Measurements from ENCODE around the gene CTBP2.

The CTBP2 gene

DNA sequence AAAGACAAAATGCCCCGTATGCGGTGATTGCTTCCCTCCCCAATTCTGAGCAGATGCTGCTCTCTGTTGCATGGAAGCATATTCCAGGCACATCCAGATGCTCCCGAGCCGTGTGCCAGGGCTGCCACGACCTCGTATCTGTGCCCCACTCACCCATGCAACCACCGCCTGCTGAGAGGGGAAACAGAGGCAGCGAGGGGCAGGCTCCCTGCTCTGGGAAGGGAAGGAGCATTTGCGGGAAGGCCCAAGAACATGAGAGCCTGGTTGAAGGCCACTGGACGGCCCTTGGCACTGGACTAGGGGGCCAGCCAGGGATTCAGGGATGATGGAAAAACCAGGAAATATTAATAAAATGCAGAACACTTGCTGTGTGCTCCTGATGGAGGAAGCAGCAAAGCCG is 89.4 kb downstream of the CTBP2 start:
- TF ChIP-seq RAD21 (IDR thresholded peaks at IDR 0.05; ENCODE audit: low read depth) = no peak
- TF ChIP-seq USF1 (IDR thresholded peaks at IDR 0.05) = no peak
- TF ChIP-seq EGR1 (IDR thresholded peaks at IDR 0.05) = no peak
- TF ChIP-seq CEBPB (IDR thresholded peaks at IDR 0.05) = no peak
- TF ChIP-seq MAX (IDR thresholded peaks at IDR 0.05) = no peak

GRCh38 chr10:125068406-125068805 is 92.0 kb downstream of the CTBP2 start:
- TF ChIP-seq EGR1 (IDR thresholded peaks at IDR 0.05) (no peak), EP300 (IDR thresholded peaks at IDR 0.05; ENCODE audit: borderline replicate concordance) (no peak), MAX (IDR thresholded peaks at IDR 0.05) (no peak), RAD21 (IDR thresholded peaks at IDR 0.05; ENCODE audit: low read depth) (no peak), TEAD4 (IDR thresholded peaks at IDR 0.05) (no peak)

- TF ChIP-seq YY1 (IDR thresholded peaks at IDR 0.05; ENCODE audit: low read depth) (no peak), EP300 (IDR thresholded peaks at IDR 0.05; ENCODE audit: borderline replicate concordance) (no peak), TEAD4 (IDR thresholded peaks at IDR 0.05) (no peak), EGR1 (IDR thresholded peaks at IDR 0.05) (no peak), RAD21 (IDR thresholded peaks at IDR 0.05; ENCODE audit: low read depth) (no peak), CEBPB (IDR thresholded peaks at IDR 0.05) (no peak), CREB1 (IDR thresholded peaks at IDR 0.05; ENCODE audit: low read depth) (no peak), REST (IDR thresholded peaks at IDR 0.05; ENCODE audit: low read depth) (no peak), FOXM1 (IDR thresholded peaks at IDR 0.05; ENCODE audit: borderline replicate concordance, low read depth) (no peak), USF1 (IDR thresholded peaks at IDR 0.05) (no peak), NFIC (IDR thresholded peaks at IDR 0.05) (no peak), TCF12 (IDR thresholded peaks at IDR 0.05; ENCODE audit: low read depth) (no peak), TAF1 (IDR thresholded peaks at IDR 0.05; ENCODE audit: low read depth) (no peak), ZBTB7A (IDR thresholded peaks at IDR 0.05; ENCODE audit: low read depth) (no peak), MAX (IDR thresholded peaks at IDR 0.05) (no peak)
These were observed 92.6 kb downstream of the CTBP2 start for GRCh38 chr10:125067764-125068163.

DNA sequence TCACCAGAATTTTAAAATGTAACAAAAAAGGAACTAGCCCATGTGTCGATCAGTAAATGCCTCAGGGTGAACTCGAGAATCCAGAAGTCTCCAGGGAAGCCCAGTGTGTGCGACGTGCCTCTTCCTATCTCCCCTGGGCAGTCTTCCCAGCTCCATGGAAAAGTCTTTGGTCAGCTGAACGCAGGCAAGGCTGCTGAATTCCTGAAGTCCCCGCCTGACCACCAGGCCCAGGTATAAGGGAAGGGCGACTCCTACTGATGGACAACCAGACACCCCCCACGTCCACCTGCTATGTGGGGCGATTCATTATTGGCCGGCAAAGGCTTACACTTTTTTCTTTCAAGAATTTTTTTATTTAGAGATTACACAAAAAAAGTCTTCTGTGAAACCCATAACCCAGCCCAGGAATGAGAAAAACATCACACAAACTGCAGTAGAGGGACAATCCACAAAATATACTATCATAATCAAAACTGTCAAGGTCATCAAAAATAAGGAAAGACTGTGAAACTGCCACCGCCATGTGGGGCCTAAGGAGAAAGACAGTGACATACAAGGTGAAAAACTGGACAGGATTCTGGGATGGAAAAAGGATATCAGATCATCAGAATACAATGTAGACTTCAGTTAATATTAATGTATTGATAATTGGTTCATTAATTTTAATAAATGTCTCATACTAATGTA is 93.5 kb downstream of the CTBP2 start:
- TF ChIP-seq USF1 (IDR thresholded peaks at IDR 0.05) (no peak), TCF12 (IDR thresholded peaks at IDR 0.05; ENCODE audit: low read depth) (no peak), REST (IDR thresholded peaks at IDR 0.05; ENCODE audit: low read depth) (no peak), FOXM1 (IDR thresholded peaks at IDR 0.05; ENCODE audit: borderline replicate concordance, low read depth) (no peak), CEBPB (IDR thresholded peaks at IDR 0.05) (no peak), EGR1 (IDR thresholded peaks at IDR 0.05) (no peak), TAF1 (IDR thresholded peaks at IDR 0.05; ENCODE audit: low read depth) (no peak), EP300 (IDR thresholded peaks at IDR 0.05; ENCODE audit: borderline replicate concordance) (no peak), CREB1 (IDR thresholded peaks at IDR 0.05; ENCODE audit: low read depth) (no peak), ZBTB7A (IDR thresholded peaks at IDR 0.05; ENCODE audit: low read depth) (no peak), TEAD4 (IDR thresholded peaks at IDR 0.05) (no peak), MAX (IDR thresholded peaks at IDR 0.05) (no peak), NFIC (IDR thresholded peaks at IDR 0.05) (no peak), RAD21 (IDR thresholded peaks at IDR 0.05; ENCODE audit: low read depth) (no peak), YY1 (IDR thresholded peaks at IDR 0.05; ENCODE audit: low read depth) (no peak)

All from Ishikawa (cell line).